OCI-LY7 (cell line): ENCODE measurements around the gene MCHR2. TPM values are rescaled to one million over a fixed set of nuclear protein-coding genes. Genes with fewer than 3 reads are reported as not detected.

Experiments
- BruUV-seq: library from RNA; stranded (reverse); fragments of 400-500 nt; replicated peaks from 2 replicates; lab custom pipeline; 2021; lab: Mats Ljungman, UMichigan
- CTCF ChIA-PET: fragments of 300-600 bp; sonication (Branson Sonifier 250); formaldehyde crosslinking; loops from one replicate; lab custom pipeline; 2022; ENCODE audit warnings: antibody characterized with exemption; ENCODE audit not compliant: unreplicated experiment; lab: Charles Lee
- POLR2A ChIA-PET: fragments of 300-600 bp; sonication (Branson Sonifier 250); formaldehyde crosslinking; loops from one replicate; lab custom pipeline; 2022; ENCODE audit warnings: antibody characterized with exemption; lab: Charles Lee
- DNase-seq: peaks from one replicate; pipeline ENCODE4 v3.0.0-alpha.2; 2015; ENCODE audit warnings: low spot score
- H2AFZ ChIP-seq: fragments of 200-600 bp; sonication (generic), shearing (Covaris generic); 2 replicates; pipeline ENCODE4 v1.6.1; 2014; ENCODE audit warnings: mild to moderate bottlenecking, antibody characterized with exemption, low read length, moderate library complexity
- H3K27ac ChIP-seq: fragments of 200-600 bp; sonication (generic); 2 replicates; pipeline ENCODE4 v1.5.1; 2014; ENCODE audit warnings: mixed run types, low read depth, mild to moderate bottlenecking, moderate library complexity, low read length, inconsistent platforms; ENCODE audit not compliant: poor library complexity, severe bottlenecking
- H3K36me3 ChIP-seq: fragments of 200-600 bp; sonication (generic); 2 replicates; pipeline ENCODE4 v1.6.1; 2014; ENCODE audit warnings: mild to moderate bottlenecking, antibody characterized with exemption, low read length, moderate library complexity, mixed read lengths; ENCODE audit not compliant: insufficient read depth
- H3K4me1 ChIP-seq: fragments of 200-600 bp; sonication (generic); 2 replicates; pipeline ENCODE4 v1.5.1; 2014; ENCODE audit warnings: mild to moderate bottlenecking, low read length; ENCODE audit not compliant: insufficient read depth, poor library complexity, severe bottlenecking
- H3K4me2 ChIP-seq: fragments of 200-600 bp; sonication (generic); 2 replicates; pipeline ENCODE4 v1.6.1; 2014; ENCODE audit warnings: mild to moderate bottlenecking, low read length
- H3K4me3 ChIP-seq: fragments of 200-600 bp; sonication (generic); 2 replicates; pipeline ENCODE4 v1.5.1; 2014; ENCODE audit warnings: mild to moderate bottlenecking, low read depth, low read length; ENCODE audit not compliant: poor library complexity, severe bottlenecking
- H3K79me2 ChIP-seq: fragments of 200-600 bp; sonication (generic); 2 replicates; pipeline ENCODE4 v1.6.1; 2016; ENCODE audit warnings: low read depth, mild to moderate bottlenecking, low read length, moderate library complexity, mixed read lengths; ENCODE audit not compliant: insufficient read depth
- H3K9me2 ChIP-seq: fragments of 200-600 bp; sonication (generic); 2 replicates; pipeline ENCODE4 v1.6.1; 2016; ENCODE audit warnings: mild to moderate bottlenecking, low read length, mixed read lengths; ENCODE audit not compliant: insufficient read depth
- H3K9me3 ChIP-seq: fragments of 200-600 bp; sonication (generic); 2 replicates; pipeline ENCODE4 v1.6.1; 2014; ENCODE audit warnings: mild to moderate bottlenecking, mixed run types, low read length, mixed read lengths
- H4K20me1 ChIP-seq: fragments of 200-600 bp; sonication (generic); 2 replicates; pipeline ENCODE4 v1.6.1; 2014; ENCODE audit warnings: mild to moderate bottlenecking, antibody characterized with exemption, low read length, moderate library complexity, mixed read lengths; ENCODE audit not compliant: insufficient read depth
- EZH2phosphoT487 ChIP-seq: fragments of 200-600 bp; sonication (generic); IDR thresholded peaks from 2 replicates; pipeline ENCODE4 v1.6.1; 2018; ENCODE audit warnings: low read depth, borderline replicate concordance, mild to moderate bottlenecking, mixed run types, antibody characterized with exemption, low read length, moderate library complexity, mixed read lengths
- intact Hi-C: fragments of 100-400 bp; cut with micrococcal nuclease; formaldehyde crosslinking; loops from one replicate; pipeline ENCODE4 v1.10.0; 2022; ENCODE audit not compliant: unreplicated experiment
- total RNA-seq, 2 experiments: library from RNA; depleted of rRNA in 1 of 2; stranded (reverse); fragments of >200 nt in 1 of 2; shearing (Covaris generic) in 1 of 2; gene quantifications; 2 replicates each; pipeline ENCODE4 v1.2.3, GENCODE V29; 2014 to 2022
- TF ChIP-seq, protein P1 (sequence below): fragments of 200-600 bp; sonication (generic); conservative IDR thresholded peaks from 2 replicates; pipeline ENCODE4 v1.5.1; 2014; ENCODE audit warnings: mild to moderate bottlenecking, antibody characterized with exemption, low read length, moderate library complexity, mixed read lengths

The MCHR2 gene
- total RNA-seq, 2 experiments from 2014 or later: not detected

DNA sequence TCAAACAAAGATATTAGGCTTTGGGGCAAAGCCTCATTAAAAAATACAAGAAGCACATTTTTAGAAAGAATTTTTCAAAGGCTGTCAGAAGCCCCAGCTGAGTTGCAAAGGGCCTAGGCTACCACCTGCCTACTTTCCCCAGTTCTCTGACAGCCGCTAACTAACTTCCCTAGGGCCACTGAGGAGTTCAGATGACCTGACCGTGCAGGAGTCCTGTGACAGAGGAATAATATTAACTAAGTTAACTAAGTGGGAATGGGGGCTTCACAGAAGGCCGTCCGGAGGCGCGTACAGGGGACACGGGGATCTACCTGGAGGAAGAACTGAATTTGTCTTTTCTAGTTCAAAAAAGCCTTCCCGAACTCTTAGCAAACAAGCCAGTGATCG is 884 bp downstream of the MCHR2 start:
- ChIA-PET CTCF (no interaction called here), POLR2A (interaction anchor here (0.7 kb wide), 1 partner anchor 88 kb away, joined by 3 read pairs; no protein-coding TSS in a partner anchor)
- Histone ChIP-seq H3K4me1 (no peaks in the 10 kb centered on the region), H3K36me3 (no peaks in the 10 kb centered on the region), H4K20me1 (no peaks in the 10 kb centered on the region), H3K4me2 (no peak overlapping the region), H3K9me2 (no peaks in the 10 kb centered on the region), H3K79me2 (no peaks in the 10 kb centered on the region), H3K9me3 (no peaks in the 10 kb centered on the region), H3K27ac (no peak overlapping the region), H2AFZ (no peak overlapping the region), H3K4me3 (no peak overlapping the region)
- TF ChIP-seq EZH2phosphoT487: no peak
- TF ChIP-seq, protein P1, sequence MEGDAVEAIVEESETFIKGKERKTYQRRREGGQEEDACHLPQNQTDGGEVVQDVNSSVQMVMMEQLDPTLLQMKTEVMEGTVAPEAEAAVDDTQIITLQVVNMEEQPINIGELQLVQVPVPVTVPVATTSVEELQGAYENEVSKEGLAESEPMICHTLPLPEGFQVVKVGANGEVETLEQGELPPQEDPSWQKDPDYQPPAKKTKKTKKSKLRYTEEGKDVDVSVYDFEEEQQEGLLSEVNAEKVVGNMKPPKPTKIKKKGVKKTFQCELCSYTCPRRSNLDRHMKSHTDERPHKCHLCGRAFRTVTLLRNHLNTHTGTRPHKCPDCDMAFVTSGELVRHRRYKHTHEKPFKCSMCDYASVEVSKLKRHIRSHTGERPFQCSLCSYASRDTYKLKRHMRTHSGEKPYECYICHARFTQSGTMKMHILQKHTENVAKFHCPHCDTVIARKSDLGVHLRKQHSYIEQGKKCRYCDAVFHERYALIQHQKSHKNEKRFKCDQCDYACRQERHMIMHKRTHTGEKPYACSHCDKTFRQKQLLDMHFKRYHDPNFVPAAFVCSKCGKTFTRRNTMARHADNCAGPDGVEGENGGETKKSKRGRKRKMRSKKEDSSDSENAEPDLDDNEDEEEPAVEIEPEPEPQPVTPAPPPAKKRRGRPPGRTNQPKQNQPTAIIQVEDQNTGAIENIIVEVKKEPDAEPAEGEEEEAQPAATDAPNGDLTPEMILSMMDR: no peak
- BruUV-seq: no TSS peak
- no peak for DNase-seq
- intact Hi-C loops: no loop called here

DNA sequence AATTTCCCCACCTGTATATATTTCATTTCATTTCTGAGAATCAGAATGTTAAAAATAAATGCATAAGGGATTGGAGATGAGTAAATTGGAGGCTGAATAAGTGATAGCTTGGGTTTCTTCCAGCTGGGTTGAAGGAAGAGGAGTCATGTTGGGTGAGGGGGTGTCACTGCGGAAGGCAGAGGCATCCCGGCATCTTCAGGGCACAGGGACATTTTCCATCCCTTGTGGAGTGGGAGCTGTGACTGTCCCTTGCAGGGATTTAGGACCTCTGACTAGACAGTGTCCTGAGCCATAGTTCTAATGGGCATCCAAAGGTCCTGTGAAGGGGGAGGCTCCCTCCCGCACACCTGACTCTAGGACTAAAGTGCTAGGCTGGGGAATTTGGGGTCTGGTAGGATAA is 2.1 kb downstream of the MCHR2 start:
- Histone ChIP-seq H3K36me3 (no peaks in the 10 kb centered on the region), H3K27ac (no peak overlapping the region), H2AFZ (no peak overlapping the region), H4K20me1 (no peaks in the 10 kb centered on the region), H3K79me2 (no peaks in the 10 kb centered on the region), H3K4me2 (no peak overlapping the region), H3K4me1 (no peaks in the 10 kb centered on the region), H3K9me2 (no peaks in the 10 kb centered on the region), H3K9me3 (no peaks in the 10 kb centered on the region), H3K4me3 (no peak overlapping the region)
- POLR2A ChIA-PET: interaction anchor here (1.6 kb wide), 1 partner anchor 10 kb away, joined by 3 read pairs; no protein-coding TSS in a partner anchor
- TF ChIP-seq, protein P1: no peak
- TF ChIP-seq EZH2phosphoT487: no peak
- DNase-seq: no peak
- intact Hi-C loops: no loop called here
- CTCF ChIA-PET: no interaction called here
- BruUV-seq: no TSS peak

DNA sequence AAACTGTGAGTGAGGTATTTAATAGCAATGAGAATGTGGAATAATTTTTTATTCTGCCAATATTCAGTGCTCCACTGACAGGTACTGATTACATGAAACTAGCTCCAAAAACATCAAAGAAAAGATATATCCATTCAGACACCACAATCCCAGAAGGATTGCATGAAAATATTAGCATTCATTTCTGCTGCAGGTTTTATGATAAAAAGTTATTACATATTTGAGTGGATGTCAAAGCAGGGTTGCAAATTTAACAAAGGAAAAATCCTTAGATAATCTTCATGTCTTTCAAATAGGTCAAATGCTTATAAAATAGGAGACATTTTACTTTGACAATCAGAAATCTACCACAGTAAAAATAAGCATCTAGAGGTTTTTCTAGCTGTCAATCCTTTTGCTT is 13.3 kb downstream of the MCHR2 start:
- intact Hi-C loops: no loop called here
- no peaks in the 10 kb centered on the region for H3K79me2 ChIP-seq
- no peaks in the 10 kb centered on the region for H4K20me1 ChIP-seq
- H3K9me2 ChIP-seq: no peaks in the 10 kb centered on the region
- no peak for DNase-seq
- no peaks in the 10 kb centered on the region for H3K36me3 ChIP-seq
- ChIA-PET POLR2A (no interaction called here), CTCF (no interaction called here)
- no peak overlapping the region for H3K4me3 ChIP-seq
- no peak overlapping the region for H3K4me2 ChIP-seq
- no peak overlapping the region for H2AFZ ChIP-seq
- no peak for TF ChIP-seq EZH2phosphoT487
- TF ChIP-seq, protein P1: no peak
- no TSS peak for BruUV-seq
- no peaks in the 10 kb centered on the region for H3K9me3 ChIP-seq
- H3K4me1 ChIP-seq: no peaks in the 10 kb centered on the region
- H3K27ac ChIP-seq: no peak overlapping the region
